AG10803 (cell line): ENCODE data around the gene PLCG2.

ENCODE experiments used
- DNase-seq: peaks from one replicate; pipeline ENCODE4 v3.0.0; 2010; ENCODE audit warnings: low read depth
- H3K4me3 ChIP-seq: 2 replicates; pipeline ENCODE4 v1.5.1; 2011; ENCODE audit warnings: mild to moderate bottlenecking, low read length, control low read depth
- TF ChIP-seq, protein P1 (sequence below): conservative IDR thresholded peaks from 2 replicates; pipeline ENCODE4 v1.5.1; 2011; ENCODE audit warnings: mild to moderate bottlenecking, low read length, control low read depth, inconsistent platforms

PLCG2 gene

GRCh38 chr16:81860287-81861266 is 81.5 kb downstream of the PLCG2 start:
- H3K4me3 ChIP-seq, result no peak overlapping the region
- DNase-seq, result no peak
- TF ChIP-seq, protein P1, sequence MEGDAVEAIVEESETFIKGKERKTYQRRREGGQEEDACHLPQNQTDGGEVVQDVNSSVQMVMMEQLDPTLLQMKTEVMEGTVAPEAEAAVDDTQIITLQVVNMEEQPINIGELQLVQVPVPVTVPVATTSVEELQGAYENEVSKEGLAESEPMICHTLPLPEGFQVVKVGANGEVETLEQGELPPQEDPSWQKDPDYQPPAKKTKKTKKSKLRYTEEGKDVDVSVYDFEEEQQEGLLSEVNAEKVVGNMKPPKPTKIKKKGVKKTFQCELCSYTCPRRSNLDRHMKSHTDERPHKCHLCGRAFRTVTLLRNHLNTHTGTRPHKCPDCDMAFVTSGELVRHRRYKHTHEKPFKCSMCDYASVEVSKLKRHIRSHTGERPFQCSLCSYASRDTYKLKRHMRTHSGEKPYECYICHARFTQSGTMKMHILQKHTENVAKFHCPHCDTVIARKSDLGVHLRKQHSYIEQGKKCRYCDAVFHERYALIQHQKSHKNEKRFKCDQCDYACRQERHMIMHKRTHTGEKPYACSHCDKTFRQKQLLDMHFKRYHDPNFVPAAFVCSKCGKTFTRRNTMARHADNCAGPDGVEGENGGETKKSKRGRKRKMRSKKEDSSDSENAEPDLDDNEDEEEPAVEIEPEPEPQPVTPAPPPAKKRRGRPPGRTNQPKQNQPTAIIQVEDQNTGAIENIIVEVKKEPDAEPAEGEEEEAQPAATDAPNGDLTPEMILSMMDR, result no peak

DNA sequence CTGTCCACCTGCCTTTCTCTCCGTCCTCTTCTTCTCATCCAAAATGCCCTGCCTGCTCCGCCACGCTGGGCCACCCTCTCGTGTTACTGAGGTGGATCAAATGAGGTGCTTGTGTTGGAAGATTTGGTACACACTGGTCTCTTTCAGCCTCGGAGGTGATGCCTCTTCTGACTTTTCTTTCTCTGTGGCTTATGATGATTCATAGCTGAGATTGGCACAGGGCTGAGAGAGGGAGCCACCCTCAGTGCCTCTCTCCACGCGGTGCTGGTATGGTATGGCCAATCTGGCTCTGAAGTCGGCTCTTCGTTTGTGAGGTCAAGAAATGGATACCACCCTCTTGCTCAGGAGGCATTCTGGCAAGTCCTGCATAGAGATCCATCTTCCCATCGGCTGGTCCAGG is 82.4 kb downstream of the PLCG2 start:
- no peak overlapping the region for H3K4me3 ChIP-seq
- DNase-seq, result no peak
- TF ChIP-seq, protein P1, result no peak

DNA sequence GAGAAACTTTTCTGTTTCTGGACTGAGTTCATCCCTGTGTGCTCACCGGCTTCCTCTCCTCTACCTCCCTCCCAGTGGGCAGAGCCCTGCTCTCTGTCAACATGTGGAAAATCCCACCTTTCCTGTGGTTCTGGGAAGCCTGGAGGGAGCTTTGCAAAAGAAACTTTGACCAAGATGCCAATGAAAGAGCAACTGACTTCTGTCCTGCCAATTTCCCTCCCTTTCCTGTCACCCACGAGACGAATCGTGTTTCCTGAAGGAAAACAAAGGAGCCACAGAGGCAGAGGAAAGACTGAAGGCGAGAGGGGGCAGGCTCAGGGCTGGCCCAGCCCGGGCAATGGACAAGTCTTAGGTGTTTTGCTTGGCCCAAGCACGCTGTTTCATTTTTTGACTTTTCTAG is 82.8 kb downstream of the PLCG2 start:
- DNase-seq, result no peak
- H3K4me3 ChIP-seq, result no peak overlapping the region
- TF ChIP-seq, protein P1, result no peak

DNA sequence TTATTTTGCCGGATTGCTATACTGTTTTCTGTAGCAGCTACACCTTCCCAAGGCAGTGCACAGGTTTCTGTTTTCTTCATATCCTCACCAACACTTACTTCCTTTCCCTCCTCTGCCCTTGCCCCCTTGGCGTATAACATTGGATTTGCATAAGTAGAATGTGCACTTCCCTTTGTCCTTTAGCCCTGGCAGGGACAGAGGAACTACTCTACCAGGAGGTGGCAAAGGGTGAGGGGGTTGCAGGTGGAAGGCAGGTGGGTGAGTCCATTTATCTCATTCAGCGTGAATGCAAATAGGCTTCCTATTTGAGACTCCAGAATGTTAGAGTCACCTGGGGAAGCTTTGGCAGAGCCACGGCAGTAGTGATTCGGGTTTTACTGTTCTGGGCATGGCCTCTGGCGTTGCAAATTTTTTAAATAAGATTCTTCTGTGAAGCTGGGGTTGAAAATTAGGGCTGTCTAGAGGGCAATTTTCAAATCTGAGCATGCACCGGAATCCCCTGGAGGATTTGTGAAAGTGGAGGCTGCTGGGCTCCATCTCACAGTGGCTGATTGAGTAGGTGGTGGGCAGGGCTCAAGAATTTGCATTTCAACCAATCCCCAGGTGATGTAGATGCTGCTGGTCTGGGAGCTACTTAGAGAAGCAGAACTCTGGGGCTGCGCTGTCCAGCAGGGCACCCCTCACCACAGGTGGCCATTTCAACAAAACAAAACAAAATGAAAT is 84.7 kb downstream of the PLCG2 start:
- TF ChIP-seq, protein P1, result no peak
- H3K4me3 ChIP-seq, result no peak overlapping the region
- DNase-seq, result no peak

DNA sequence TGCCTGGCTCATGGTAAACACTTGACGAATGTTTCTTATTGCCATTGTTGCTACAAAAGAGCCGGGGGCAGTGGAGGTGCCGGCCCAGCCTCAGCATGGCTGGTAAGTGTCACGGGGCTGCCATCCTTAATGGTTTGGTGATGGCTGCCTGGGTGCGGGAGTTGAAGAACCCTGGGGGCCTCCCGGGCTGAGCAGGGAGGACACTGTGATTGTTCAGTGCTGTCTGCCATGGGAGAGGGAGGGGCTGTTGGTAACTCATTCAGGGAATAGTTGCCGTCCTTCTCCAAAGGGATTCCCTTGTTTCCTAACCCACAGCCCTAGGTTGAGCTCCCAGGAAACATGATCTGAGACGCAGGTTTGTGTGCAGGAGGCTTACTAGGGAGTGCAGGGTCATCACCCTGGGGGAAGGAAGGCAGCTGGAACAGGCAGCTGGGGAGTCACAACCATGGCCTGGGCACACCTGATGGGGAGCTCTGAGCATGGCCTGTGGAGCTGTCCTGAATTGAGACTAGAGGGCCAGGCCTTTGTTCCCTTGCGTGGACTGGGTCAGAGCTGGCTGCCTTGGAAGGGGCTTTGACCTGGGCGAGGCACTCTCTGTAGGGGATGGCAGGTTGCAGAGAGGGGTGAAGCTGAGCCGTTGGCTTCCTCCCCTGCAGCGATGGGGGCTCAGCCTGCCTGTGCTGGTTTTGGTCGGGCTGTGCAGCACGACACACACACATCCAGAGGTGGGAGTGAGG is 85.7 kb downstream of the PLCG2 start:
- TF ChIP-seq, protein P1, result no peak
- H3K4me3 ChIP-seq, result no peak overlapping the region
- DNase-seq, result no peak

- no peak for DNase-seq
- TF ChIP-seq, protein P1, result no peak
- no peak overlapping the region for H3K4me3 ChIP-seq
These were observed 87.8 kb downstream of the PLCG2 start for GRCh38 chr16:81866820-81867440.
